HEK293 (cell line): Measurements from ENCODE around the gene CHCHD6.
"Not testable (repeated sequence)": the region's sequence is repeated elsewhere in the genome, so short reads cannot be mapped to it uniquely, and the experiment has no call there.

ENCODE experiments used
- CTCF ChIA-PET: fragments of 350-600 bp; formaldehyde crosslinking; extraction: SDS; loops from one replicate; lab custom pipeline; 2021; ENCODE audit warnings: antibody characterized with exemption; lab: Yijun Ruan, JAX
- POLR2A ChIA-PET: fragments of 300-600 bp; formaldehyde crosslinking; extraction: SDS; loops from one replicate; lab custom pipeline; 2020; ENCODE audit warnings: antibody characterized with exemption, inconsistent platforms; lab: Yijun Ruan, JAX
- H3K27ac ChIP-seq: fragments of 200-500 bp; sonication (Bioruptor generic); 2 replicates; pipeline ENCODE4 v1.5.1; 2014; ENCODE audit warnings: low read depth, low read length, control low read depth, inconsistent platforms; ENCODE audit errors: extremely low read depth
- H3K36me3 ChIP-seq, 2 experiments: fragments of 200-500 bp in 1 of 2; sonication (Bioruptor generic) in 1 of 2; 1 replicate in 1 of 2; 2 replicates in 1 of 2; pipeline ENCODE4 v1.5.1; 2014 to 2017; ENCODE audit warnings: inconsistent platforms in 2 of 2, low read length in 2 of 2; ENCODE audit not compliant: control insufficient read depth in 2 of 2, insufficient read depth in 1 of 2
- H3K4me1 ChIP-seq: fragments of 200-500 bp; sonication (Bioruptor generic); 2 replicates; pipeline ENCODE4 v1.5.1; 2014; ENCODE audit warnings: mild to moderate bottlenecking, low read length, inconsistent platforms; ENCODE audit not compliant: control insufficient read depth, insufficient read depth
- H3K4me3 ChIP-seq: 2 replicates; pipeline ENCODE4 v1.5.1; 2011; ENCODE audit warnings: low read depth, mild to moderate bottlenecking, control low read depth, low read length, moderate library complexity
- H3K9me3 ChIP-seq: fragments of 200-500 bp; sonication (Bioruptor generic); 2 replicates; pipeline ENCODE4 v1.5.1; 2014; ENCODE audit warnings: low read depth, low read length, inconsistent platforms; ENCODE audit not compliant: control insufficient read depth, insufficient read depth
- EGR2 ChIP-seq: fragments of 450-650 bp; formaldehyde crosslinking; IDR thresholded peaks from 2 replicates; pipeline ENCODE4 v1.5.1; 2016; ENCODE audit warnings: low read depth, missing biosample characterization, missing genetic modification characterization
- GLIS1 ChIP-seq: fragments of 450-650 bp; formaldehyde crosslinking; IDR thresholded peaks from 2 replicates; pipeline ENCODE4 v1.5.1; 2016; ENCODE audit warnings: missing biosample characterization, missing genetic modification characterization
- KLF1 ChIP-seq: fragments of 450-650 bp; formaldehyde crosslinking; IDR thresholded peaks from 2 replicates; pipeline ENCODE4 v1.5.1; 2016; ENCODE audit warnings: missing biosample characterization, missing genetic modification characterization
- MZF1 ChIP-seq: fragments of 450-650 bp; formaldehyde crosslinking; IDR thresholded peaks from 2 replicates; pipeline ENCODE4 v1.5.1; 2017; ENCODE audit warnings: missing biosample characterization, missing genetic modification characterization, borderline replicate concordance
- ZBTB7A ChIP-seq: fragments of 450-650 bp; formaldehyde crosslinking; IDR thresholded peaks from 2 replicates; pipeline ENCODE4 v1.5.1; 2016; ENCODE audit warnings: low read depth, missing biosample characterization, missing genetic modification characterization
- ZFHX2 ChIP-seq: fragments of 450-650 bp; formaldehyde crosslinking; conservative IDR thresholded peaks from 2 replicates; pipeline ENCODE4 v1.5.1; 2016; ENCODE audit warnings: missing biosample characterization, missing genetic modification characterization
- ZFP41 ChIP-seq: fragments of 450-650 bp; formaldehyde crosslinking; IDR thresholded peaks from 2 replicates; pipeline ENCODE4 v1.5.1; 2016; ENCODE audit warnings: missing biosample characterization, missing genetic modification characterization, borderline replicate concordance
- ZNF114 ChIP-seq: fragments of 450-650 bp; formaldehyde crosslinking; IDR thresholded peaks from 2 replicates; pipeline ENCODE4 v1.5.0; 2017; ENCODE audit warnings: missing biosample characterization, missing genetic modification characterization
- ZNF529 ChIP-seq: fragments of 450-650 bp; formaldehyde crosslinking; IDR thresholded peaks from 2 replicates; pipeline ENCODE4 v1.5.1; 2017; ENCODE audit warnings: missing genetic modification characterization, missing biosample characterization; ENCODE audit not compliant: insufficient replicate concordance
- ZNF530 ChIP-seq: fragments of 450-650 bp; formaldehyde crosslinking; IDR thresholded peaks from 2 replicates; pipeline ENCODE4 v1.5.1; 2016; ENCODE audit warnings: low read depth, missing biosample characterization, missing genetic modification characterization
- ZNF654 ChIP-seq: fragments of 450-650 bp; formaldehyde crosslinking; IDR thresholded peaks from 2 replicates; pipeline ENCODE4 v1.5.1; 2016; ENCODE audit warnings: low read depth, missing biosample characterization, missing genetic modification characterization
- ZNF747 ChIP-seq: fragments of 450-650 bp; formaldehyde crosslinking; IDR thresholded peaks from 2 replicates; pipeline ENCODE4 v1.5.1; 2016; ENCODE audit warnings: missing biosample characterization, missing genetic modification characterization
- TF ChIP-seq, protein P1 (sequence below): fragments of 450-650 bp; formaldehyde crosslinking; IDR thresholded peaks from 2 replicates; pipeline ENCODE4; 2016; ENCODE audit warnings: missing biosample characterization, missing genetic modification characterization

The CHCHD6 gene

DNA sequence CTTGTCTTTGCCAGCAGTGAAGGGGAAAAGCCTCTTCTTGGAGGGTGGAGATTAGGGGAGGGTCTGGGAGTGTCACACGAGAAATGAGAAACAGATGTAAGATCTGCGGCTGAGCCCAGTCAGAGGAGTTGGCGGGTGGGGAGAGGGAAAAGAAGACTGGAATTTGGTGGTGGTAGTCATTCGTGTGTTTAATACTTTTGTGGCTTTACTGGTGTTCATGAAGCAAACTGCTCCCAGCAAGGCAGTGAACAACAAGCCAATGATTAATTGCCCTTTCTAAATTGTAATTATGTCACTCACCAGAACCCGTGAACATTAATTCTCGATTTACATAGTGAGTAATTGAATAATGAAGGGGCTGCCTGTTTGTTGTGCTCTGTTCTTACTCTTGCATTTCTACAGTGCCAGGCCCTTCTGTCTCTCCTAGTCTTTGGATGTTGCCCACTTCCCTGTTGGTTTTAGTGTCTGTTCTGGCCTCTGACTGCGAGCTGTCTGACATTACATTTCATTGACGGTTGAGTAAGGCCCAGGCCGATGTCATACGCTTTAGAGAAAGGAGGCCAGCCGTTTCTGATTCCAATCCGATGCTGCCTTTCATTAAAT, 78.0 kb downstream of the CHCHD6 start:
- Histone ChIP-seq H3K4me1 (no peaks in the 10 kb centered on the region), H3K4me3 (no peak overlapping the region), H3K9me3 (no peaks in the 10 kb centered on the region), H3K36me3 (peaks cover 0 to 6% of the 10 kb centered on the region in 2 experiments; a peak in 1 of 3 replicates), H3K27ac (no peak overlapping the region)
- CTCF ChIA-PET, result no interaction called here
- POLR2A ChIA-PET, result no interaction called here
- TF ChIP-seq, protein P1, sequence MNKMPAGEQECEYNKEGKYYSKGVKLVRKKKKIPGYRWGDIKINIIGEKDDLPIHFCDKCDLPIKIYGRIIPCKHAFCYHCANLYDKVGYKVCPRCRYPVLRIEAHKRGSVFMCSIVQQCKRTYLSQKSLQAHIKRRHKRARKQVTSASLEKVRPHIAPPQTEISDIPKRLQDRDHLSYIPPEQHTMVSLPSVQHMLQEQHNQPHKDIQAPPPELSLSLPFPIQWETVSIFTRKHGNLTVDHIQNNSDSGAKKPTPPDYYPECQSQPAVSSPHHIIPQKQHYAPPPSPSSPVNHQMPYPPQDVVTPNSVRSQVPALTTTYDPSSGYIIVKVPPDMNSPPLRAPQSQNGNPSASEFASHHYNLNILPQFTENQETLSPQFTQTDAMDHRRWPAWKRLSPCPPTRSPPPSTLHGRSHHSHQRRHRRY (tag by site-specific recombination), result no peak
- TF ChIP-seq KLF1 (tag by site-specific recombination), result peak; percentile 66

GRCh38 chr3:126782536-126782935, 78.5 kb downstream of the CHCHD6 start:
- TF ChIP-seq ZNF529 (tag by site-specific recombination), result no peak
- TF ChIP-seq MZF1 (tag by site-specific recombination), result no peak
- peak; percentile 85 for TF ChIP-seq KLF1 (tag by site-specific recombination)
- peak; percentile 36; the same call in 1 of the 2 replicates for TF ChIP-seq ZFHX2 (tag by site-specific recombination)
- no peak for TF ChIP-seq ZFP41 (tag by site-specific recombination)
- no peak for TF ChIP-seq ZNF747 (tag by site-specific recombination)
- TF ChIP-seq EGR2 (tag by site-specific recombination), result 0 out of 2 replicates have a peak, but pooled peaks have one; percentile 15
- ChIA-PET POLR2A (no interaction called here), CTCF (no interaction called here)
- Histone ChIP-seq H3K4me3 (no peak overlapping the region), H3K36me3 (peaks cover 0 to 6% of the 10 kb centered on the region in 2 experiments; a peak in 1 of 3 replicates), H3K27ac (no peak overlapping the region), H3K9me3 (no peaks in the 10 kb centered on the region), H3K4me1 (no peaks in the 10 kb centered on the region)

GRCh38 chr3:126784254-126784653, 80.2 kb downstream of the CHCHD6 start:
- Histone ChIP-seq H3K4me1 (no peaks in the 10 kb centered on the region), H3K36me3 (peaks cover 0 to 6% of the 10 kb centered on the region in 2 experiments; a peak in 1 of 3 replicates), H3K9me3 (no peaks in the 10 kb centered on the region), H3K27ac (no peak overlapping the region), H3K4me3 (no peak overlapping the region)
- POLR2A ChIA-PET, result no interaction called here
- CTCF ChIA-PET, result no interaction called here
- no peak for TF ChIP-seq ZNF530
- TF ChIP-seq GLIS1, result peak; percentile 59; the same call in 1 of the 2 replicates

GRCh38 chr3:126791320-126791719, 87.3 kb downstream of the CHCHD6 start:
- H3K27ac ChIP-seq, CTCF ChIA-PET, H3K9me3 ChIP-seq, H3K4me3 ChIP-seq, H3K4me1 ChIP-seq, POLR2A ChIA-PET, H3K36me3 ChIP-seq: not testable (repeated sequence)

DNA sequence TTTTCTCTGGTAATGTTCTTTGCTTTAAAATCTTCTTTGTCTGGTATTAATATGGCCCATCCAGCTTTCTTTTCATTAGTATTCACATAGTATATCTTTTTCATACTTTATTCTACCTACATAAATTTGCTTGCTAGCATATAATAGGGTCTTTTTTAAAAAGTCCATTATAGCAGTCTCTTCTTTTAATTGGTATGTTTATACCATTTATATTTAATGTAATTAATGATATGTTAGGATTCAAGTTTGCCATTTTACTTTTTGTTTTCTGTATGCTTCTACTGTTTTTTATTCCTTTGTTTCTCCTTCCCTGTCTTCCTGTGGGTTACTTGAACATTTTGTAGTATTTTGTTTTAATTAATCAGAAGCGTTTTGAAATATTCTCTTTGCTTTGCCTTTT, 89.0 kb downstream of the CHCHD6 start:
- Histone ChIP-seq H3K4me1 (no peaks in the 10 kb centered on the region), H3K36me3 (no peaks in the 10 kb centered on the region), H3K27ac (no peak overlapping the region), H3K4me3 (no peak overlapping the region), H3K9me3 (no peaks in the 10 kb centered on the region)
- no peak for TF ChIP-seq ZNF114 (tag by site-specific recombination)
- no peak for TF ChIP-seq ZNF654
- TF ChIP-seq ZNF529 (tag by site-specific recombination), result no peak
- TF ChIP-seq ZBTB7A (tag by site-specific recombination), result no peak
- ChIA-PET CTCF (no interaction called here), POLR2A (no interaction called here)
